DND-41 (cell line): ENCODE measurements around the gene CRACDL.

ENCODE experiments used
- ATAC-seq: fragments of 200-7000 bp; cut with Tn5 transposase; 3 replicates; pipeline ENCODE4 v1.9.1; 2021; ENCODE audit warnings: low read depth; ENCODE audit not compliant: insufficient read depth
- DNase-seq: peaks from one replicate; pipeline ENCODE4 v3.0.0-alpha.2; 2020
- H2AFZ ChIP-seq: 2 replicates; pipeline ENCODE4 v1.6.0; 2012; ENCODE audit warnings: low read depth, low read length
- H3K27ac ChIP-seq: 2 replicates; pipeline ENCODE4 v1.5.1; 2012; ENCODE audit warnings: low read length, inconsistent platforms
- H3K27me3 ChIP-seq: fragments of 200-600 bp; sonication (generic); 2 replicates; pipeline ENCODE4 v1.6.0; 2012; ENCODE audit warnings: low read length, mild to moderate bottlenecking, inconsistent platforms; ENCODE audit not compliant: insufficient read depth, poor library complexity
- H3K36me3 ChIP-seq: 2 replicates; pipeline ENCODE4 v1.5.1; 2012; ENCODE audit warnings: low read length, inconsistent platforms; ENCODE audit not compliant: insufficient read depth
- H3K4me1 ChIP-seq: 2 replicates; pipeline ENCODE4 v1.5.1; 2012; ENCODE audit warnings: mild to moderate bottlenecking, low read length; ENCODE audit not compliant: insufficient read depth
- H3K4me2 ChIP-seq: 2 replicates; pipeline ENCODE4 v1.6.0; 2012; ENCODE audit warnings: mild to moderate bottlenecking, moderate library complexity, low read length, inconsistent platforms; ENCODE audit not compliant: insufficient read depth
- H3K4me3 ChIP-seq, 2 experiments: fragments of 200-600 bp in 1 of 2; shearing (Covaris generic) in 1 of 2; 2 replicates each; pipeline ENCODE4 v1.5.1; 2012 to 2016; ENCODE audit warnings: inconsistent platforms in 2 of 2, low read length in 2 of 2, mild to moderate bottlenecking in 2 of 2, low read depth in 1 of 2, moderate library complexity in 1 of 2
- H3K79me2 ChIP-seq: 2 replicates; pipeline ENCODE4 v1.6.0; 2012; ENCODE audit warnings: low read length, inconsistent platforms; ENCODE audit not compliant: insufficient read depth
- H3K9ac ChIP-seq: 2 replicates; pipeline ENCODE4 v1.6.0; 2012; ENCODE audit warnings: low read depth, mild to moderate bottlenecking, inconsistent platforms, low read length, moderate library complexity
- H3K9me3 ChIP-seq: 2 replicates; pipeline ENCODE4 v1.5.1; 2012; ENCODE audit warnings: low read length, moderate library complexity, mild to moderate bottlenecking, inconsistent platforms; ENCODE audit not compliant: insufficient read depth, severe bottlenecking
- H4K20me1 ChIP-seq: 2 replicates; pipeline ENCODE4 v1.6.0; 2012; ENCODE audit warnings: low read length; ENCODE audit not compliant: insufficient read depth
- EZH2 ChIP-seq: IDR thresholded peaks from 3 replicates; pipeline ENCODE4 v1.6.1; 2012; ENCODE audit warnings: borderline replicate concordance, low read depth, mild to moderate bottlenecking, moderate library complexity, low read length, inconsistent platforms; ENCODE audit not compliant: severe bottlenecking
- TF ChIP-seq, protein P1 (sequence below): IDR thresholded peaks from 2 replicates; pipeline ENCODE4 v1.5.1; 2012; ENCODE audit warnings: borderline replicate concordance, low read length, moderate library complexity, mild to moderate bottlenecking; ENCODE audit not compliant: poor library complexity, severe bottlenecking; ENCODE audit errors: extremely low read depth

CRACDL gene

DNA sequence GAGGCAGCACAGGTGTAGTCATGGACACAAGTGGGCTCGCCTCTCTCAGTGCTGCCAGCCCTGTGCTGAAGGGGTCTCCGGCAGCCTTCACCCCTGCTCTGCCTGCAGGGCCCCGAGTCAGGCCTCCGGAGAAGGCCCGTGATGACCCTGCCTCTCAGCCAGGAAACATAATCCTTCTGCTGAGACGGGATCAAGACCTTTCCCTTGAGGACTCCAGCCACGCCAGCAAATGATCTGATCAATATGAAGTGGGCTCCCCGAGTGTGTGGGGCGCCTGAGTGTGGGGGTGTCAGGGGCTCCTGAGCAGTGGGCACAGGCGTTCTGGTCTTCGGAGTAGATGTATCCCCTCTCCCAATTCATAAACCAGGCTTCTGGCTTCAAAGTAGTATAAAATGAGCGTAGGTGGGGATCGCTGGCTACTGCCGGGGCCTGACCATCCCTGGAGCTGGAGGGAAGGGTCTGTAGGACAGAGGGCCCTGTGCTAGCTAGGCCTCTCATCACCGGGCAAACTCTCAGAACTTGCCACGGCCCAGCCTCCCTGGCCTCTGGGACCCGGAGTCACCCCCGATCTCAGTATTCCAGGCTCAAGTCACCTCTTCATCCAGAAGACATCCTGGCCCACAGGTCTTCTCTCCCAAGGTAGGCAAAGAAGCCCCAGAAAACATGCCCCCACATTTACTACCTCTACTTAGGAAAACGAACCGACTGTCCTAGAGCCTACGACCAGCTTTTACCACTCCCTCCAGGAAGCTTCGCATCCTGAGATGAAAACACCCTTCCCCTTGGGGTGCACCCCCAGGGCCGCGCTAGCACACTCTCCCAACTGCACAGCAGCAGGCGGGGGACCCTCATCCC is 33.6 kb downstream of the CRACDL start:
- no peak for DNase-seq
- Histone ChIP-seq H3K27ac (no peak overlapping the region), H3K4me2 (no peak overlapping the region), H4K20me1 (no peaks in the 10 kb centered on the region), H3K4me3 (no peak overlapping the region), H3K36me3 (no peaks in the 10 kb centered on the region), H3K27me3 (no peaks in the 10 kb centered on the region), H2AFZ (no peak overlapping the region), H3K4me1 (no peaks in the 10 kb centered on the region), H3K9ac (no peak overlapping the region), H3K79me2 (no peaks in the 10 kb centered on the region), H3K9me3 (no peaks in the 10 kb centered on the region)
- TF ChIP-seq, protein P1, sequence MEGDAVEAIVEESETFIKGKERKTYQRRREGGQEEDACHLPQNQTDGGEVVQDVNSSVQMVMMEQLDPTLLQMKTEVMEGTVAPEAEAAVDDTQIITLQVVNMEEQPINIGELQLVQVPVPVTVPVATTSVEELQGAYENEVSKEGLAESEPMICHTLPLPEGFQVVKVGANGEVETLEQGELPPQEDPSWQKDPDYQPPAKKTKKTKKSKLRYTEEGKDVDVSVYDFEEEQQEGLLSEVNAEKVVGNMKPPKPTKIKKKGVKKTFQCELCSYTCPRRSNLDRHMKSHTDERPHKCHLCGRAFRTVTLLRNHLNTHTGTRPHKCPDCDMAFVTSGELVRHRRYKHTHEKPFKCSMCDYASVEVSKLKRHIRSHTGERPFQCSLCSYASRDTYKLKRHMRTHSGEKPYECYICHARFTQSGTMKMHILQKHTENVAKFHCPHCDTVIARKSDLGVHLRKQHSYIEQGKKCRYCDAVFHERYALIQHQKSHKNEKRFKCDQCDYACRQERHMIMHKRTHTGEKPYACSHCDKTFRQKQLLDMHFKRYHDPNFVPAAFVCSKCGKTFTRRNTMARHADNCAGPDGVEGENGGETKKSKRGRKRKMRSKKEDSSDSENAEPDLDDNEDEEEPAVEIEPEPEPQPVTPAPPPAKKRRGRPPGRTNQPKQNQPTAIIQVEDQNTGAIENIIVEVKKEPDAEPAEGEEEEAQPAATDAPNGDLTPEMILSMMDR, result no peak
- TF ChIP-seq EZH2, result no peak
- ATAC-seq, result no peak

DNA sequence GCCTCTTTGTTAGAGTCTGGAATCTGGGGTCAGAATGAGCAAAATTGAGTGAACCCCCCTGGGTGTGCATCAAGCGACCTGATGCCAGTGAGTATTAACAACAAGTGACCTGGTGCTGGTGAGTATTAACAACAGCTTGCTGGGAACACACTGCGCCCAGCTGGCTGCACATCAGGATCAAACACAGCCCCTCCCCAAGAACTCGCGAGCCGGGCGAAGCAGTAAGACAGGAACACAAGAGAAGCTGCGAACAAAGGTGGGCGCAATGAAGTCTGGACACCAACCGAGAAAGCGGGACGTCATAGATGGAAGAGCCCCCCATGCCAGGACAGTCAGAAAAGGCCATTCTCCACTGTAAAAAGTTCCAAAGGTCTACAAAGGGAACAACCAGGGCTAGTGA is 34.3 kb downstream of the CRACDL start:
- ATAC-seq, result no peak
- Histone ChIP-seq H3K79me2 (no peaks in the 10 kb centered on the region), H3K27ac (no peak overlapping the region), H2AFZ (no peak overlapping the region), H3K4me2 (no peak overlapping the region), H3K9me3 (no peaks in the 10 kb centered on the region), H3K4me1 (no peaks in the 10 kb centered on the region), H3K27me3 (no peaks in the 10 kb centered on the region), H4K20me1 (no peaks in the 10 kb centered on the region), H3K4me3 (no peak overlapping the region), H3K36me3 (no peaks in the 10 kb centered on the region), H3K9ac (no peak overlapping the region)
- DNase-seq, result no peak
- TF ChIP-seq EZH2, result no peak
- TF ChIP-seq, protein P1, result no peak

DNA sequence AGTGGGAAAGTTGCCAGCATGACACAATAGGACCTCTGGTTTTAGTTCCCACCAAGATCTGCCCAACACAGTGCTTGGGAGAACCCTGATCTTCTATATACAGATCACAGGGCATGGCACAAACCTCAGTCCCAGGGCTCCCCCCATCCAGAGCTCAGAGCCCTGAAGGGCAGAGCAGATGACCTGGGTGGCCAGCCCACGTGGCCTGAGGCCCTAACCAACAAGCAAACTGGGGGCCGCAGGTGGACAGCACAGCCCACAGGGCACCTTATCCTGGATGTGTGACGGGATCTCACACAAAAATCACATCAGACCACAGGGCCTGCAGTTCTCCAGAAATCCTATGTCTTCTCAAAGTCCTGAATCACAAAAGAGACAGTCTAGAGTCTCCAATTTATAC is 34.7 kb downstream of the CRACDL start:
- no peaks in the 10 kb centered on the region for H3K9me3 ChIP-seq

More for the DNA sequence above, 34.7 kb downstream of the CRACDL start:
- Histone ChIP-seq H3K9ac (no peak overlapping the region), H3K79me2 (no peaks in the 10 kb centered on the region), H3K27me3 (no peaks in the 10 kb centered on the region), H3K36me3 (no peaks in the 10 kb centered on the region), H4K20me1 (no peaks in the 10 kb centered on the region), H3K4me3 (no peak overlapping the region), H2AFZ (no peak overlapping the region), H3K27ac (no peak overlapping the region), H3K4me2 (no peak overlapping the region), H3K4me1 (no peaks in the 10 kb centered on the region)
- TF ChIP-seq, protein P1, result no peak
- no peak for TF ChIP-seq EZH2
- ATAC-seq (no peak), DNase-seq (no peak)
